GM12878 (cell line): ENCODE data around the gene RPL29. TPM values are rescaled to one million over a fixed set of nuclear protein-coding genes. Genes with fewer than 3 reads are reported as not detected.
"Not testable (repeated sequence)": the region's sequence is repeated elsewhere in the genome, so short reads cannot be mapped to it uniquely, and the experiment has no call there.

Source experiments
- ATAC-seq: fragments of 200-7000 bp; cut with Tn5 transposase; 3 replicates; pipeline ENCODE4 v1.9.1; 2020; ENCODE audit warnings: mild to moderate bottlenecking, moderate library complexity
- BruUV-seq: library from RNA; stranded (reverse); fragments of 400-500 nt; replicated peaks from 2 replicates; lab custom pipeline; 2021; lab: Mats Ljungman, UMichigan
- CTCF ChIA-PET: fragments of 300-600 bp; sonication (Branson Sonifier 250); formaldehyde crosslinking; extraction: SDS; loops from one replicate; lab custom pipeline; 2021; ENCODE audit warnings: inconsistent platforms; lab: Yijun Ruan, JAX
- POLR2A ChIA-PET: fragments of 350-600 bp; formaldehyde crosslinking; extraction: SDS; loops from one replicate; lab custom pipeline; 2021; ENCODE audit warnings: inconsistent platforms; lab: Charles Lee
- RAD21 ChIA-PET: fragments of 300-600 bp; sonication (Branson Sonifier 250); formaldehyde crosslinking; loops from one replicate; lab custom pipeline; 2023; ENCODE audit warnings: antibody characterized with exemption; ENCODE audit not compliant: unreplicated experiment; lab: Charles Lee
- SMC1A ChIA-PET: fragments of 300-600 bp; sonication (Branson Sonifier 250); formaldehyde crosslinking; loops from one replicate; lab custom pipeline; 2023; ENCODE audit not compliant: unreplicated experiment, uncharacterized antibody; lab: Charles Lee
- DNase-seq: peaks from one replicate; pipeline ENCODE4 v3.0.0-alpha.2; 2011; ENCODE audit warnings: low read depth, low spot score
- FAIRE-seq: peaks from 3 replicates; lab custom pipeline; 2011; peaks lifted over from hg19 to GRCh38; lab: Jason Lieb, UNC
- H2AFZ ChIP-seq: 2 replicates; pipeline ENCODE4 v1.6.0; 2011; ENCODE audit warnings: low read depth, low read length, control low read depth; ENCODE audit not compliant: control insufficient read depth
- H3K27ac ChIP-seq: 2 replicates; pipeline ENCODE4 v1.5.1; 2011; ENCODE audit warnings: control low read depth; ENCODE audit not compliant: control insufficient read depth, insufficient read depth
- H3K27me3 ChIP-seq, 2 experiments: replicated peaks in 1 of 2; 2 replicates each; pipeline versions ENCODE4 v1.6.0 to v1.6.1; 2011; ENCODE audit warnings: low read length in 1 of 2; ENCODE audit not compliant: control insufficient read depth in 2 of 2, insufficient read depth in 2 of 2
- H3K36me3 ChIP-seq, 2 experiments: 2 replicates each; pipeline ENCODE4 v1.5.1; 2011; ENCODE audit warnings: low read length in 1 of 2; ENCODE audit not compliant: control insufficient read depth in 2 of 2, insufficient read depth in 2 of 2
- H3K4me1 ChIP-seq: 2 replicates; pipeline ENCODE4 v1.6.1; 2011; ENCODE audit warnings: mild to moderate bottlenecking, low read length, moderate library complexity, mixed read lengths; ENCODE audit not compliant: control insufficient read depth, insufficient read depth
- H3K4me2 ChIP-seq: 2 replicates; pipeline ENCODE4 v1.6.0; 2011; ENCODE audit warnings: control low read depth; ENCODE audit not compliant: control insufficient read depth, insufficient read depth
- H3K4me3 ChIP-seq: fragments of 200-600 bp; sonication (generic); 2 replicates; pipeline ENCODE4 v1.5.1; 2016
- H3K79me2 ChIP-seq: 2 replicates; pipeline ENCODE4 v1.6.0; 2011; ENCODE audit warnings: low read length; ENCODE audit not compliant: control insufficient read depth, insufficient read depth
- H3K9ac ChIP-seq: 2 replicates; pipeline ENCODE4 v1.8.0; 2011; ENCODE audit warnings: low read length, control low read depth, mixed read lengths; ENCODE audit not compliant: control insufficient read depth, insufficient read depth
- H3K9me3 ChIP-seq: replicated peaks from 3 replicates; pipeline ENCODE4 v1.5.1; 2011; ENCODE audit warnings: mild to moderate bottlenecking, low read length; ENCODE audit not compliant: control insufficient read depth, insufficient read depth
- H4K20me1 ChIP-seq: 2 replicates; pipeline ENCODE4 v1.6.0; 2011; ENCODE audit not compliant: control insufficient read depth, insufficient read depth
- BRCA1 ChIP-seq: IDR thresholded peaks from 2 replicates; pipeline ENCODE4 v1.6.1; 2011; ENCODE audit warnings: low read depth, low read length, improper control_type of control experiment
- CHD2 ChIP-seq: IDR thresholded peaks from 2 replicates; pipeline ENCODE4 v1.6.1; 2011; ENCODE audit warnings: low read depth, low read length, improper control_type of control experiment, borderline replicate concordance
- E2F4 ChIP-seq: IDR thresholded peaks from 2 replicates; pipeline ENCODE4 v1.6.1; 2012; ENCODE audit warnings: low read depth, low read length, improper control_type of control experiment
- NR2C2 ChIP-seq: IDR thresholded peaks from 2 replicates; pipeline ENCODE4 v1.6.1; 2011; ENCODE audit warnings: borderline replicate concordance, low read depth; ENCODE audit not compliant: control insufficient read depth, insufficient read length
- SKIL ChIP-seq: fragments of 450-650 bp; IDR thresholded peaks from 2 replicates; pipeline ENCODE4 v1.6.1; 2017; ENCODE audit warnings: mild to moderate bottlenecking, low read depth, inconsistent platforms; ENCODE audit not compliant: poor library complexity, severe bottlenecking
- SMARCA5 ChIP-seq: fragments of 450-650 bp; IDR thresholded peaks from 2 replicates; pipeline ENCODE4 v1.6.1; 2017; ENCODE audit warnings: mild to moderate bottlenecking
- SP1 ChIP-seq: IDR thresholded peaks from one replicate; pipeline ENCODE4 v1.6.1; 2011; ENCODE audit warnings: low read depth, low read length
- WRNIP1 ChIP-seq: IDR thresholded peaks from 2 replicates; pipeline ENCODE4 v1.6.1; 2011; ENCODE audit warnings: low read depth, low read length, improper control_type of control experiment, borderline replicate concordance
- WGBS: methylation state at CpG from one replicate; pipeline ENCODE4 v1.1.6; 2016; ENCODE audit warnings: low lambda C conversion rate; ENCODE audit not compliant: insufficient replicate concordance, insufficient coverage; ENCODE audit errors: missing lambda C conversion rate; 5-methylcytosine and 5-hydroxymethylcytosine counted together
- in situ Hi-C: fragments of 300-500 bp; cut with MboI; formaldehyde crosslinking; loops from 9 replicates; pipeline ENCODE4 v1.14.3; 2018; ENCODE audit warnings: mixed read lengths
- intact Hi-C: fragments of 100-400 bp; cut with micrococcal nuclease; formaldehyde crosslinking; loops from one replicate; pipeline ENCODE4 v1.14.2; 2022; ENCODE audit not compliant: unreplicated experiment
- polyA plus RNA-seq, 11 experiments: library from polyadenylated mRNA; depleted of rRNA in 4 of 11; unstranded in 6 of 11; stranded (reverse) in 5 of 11; fragments of >200 nt; fragmentation: Nextera tagmentation in 4 of 11; fragmentation: Illumina TruSeq in 1 of 11; extraction: Ambion mirVana in 4 of 11; extraction: Trizol in 1 of 11; gene quantifications; 1 replicate in 1 of 11; 2 replicates in 10 of 11; pipeline versions ENCODE4 v1.2.1 to v1.2.3, GENCODE V29; 2011 to 2016; ENCODE audit warnings: inconsistent platforms in 2 of 11, missing spikeins in 2 of 11, low read depth in 1 of 11
- total RNA-seq, 4 experiments: library from RNA; depleted of rRNA in 3 of 4; stranded (reverse); fragments of >200 nt in 3 of 4; fragmentation: Illumina TruSeq in 1 of 4; extraction: Trizol in 1 of 4; gene quantifications; 2 replicates each; pipeline versions ENCODE4 v1.2.1 to v1.2.3, GENCODE V29; 2013 to 2021

RPL29 gene
- total and polyA plus RNA-seq, 10 of the 15 experiments (the other 5 are each of a cell fraction or from before 2014, with no cell fraction given): 1,053 to 2,477 (median 1,657) TPM

GRCh38 chr3:52043750-52044149, 48.1 kb upstream of the RPL29 start:
- no TSS peak for BruUV-seq
- FAIRE-seq (no peak), ATAC-seq (no peak)

GRCh38 chr3:52043039-52043438, 47.3 kb upstream of the RPL29 start:
- H3K4me2 ChIP-seq, BruUV-seq, H4K20me1 ChIP-seq, FAIRE-seq, H3K9me3 ChIP-seq, H3K27me3 ChIP-seq, intact Hi-C loops, H3K4me3 ChIP-seq, ATAC-seq, H3K27ac ChIP-seq, H3K4me1 ChIP-seq, H3K36me3 ChIP-seq, H2AFZ ChIP-seq, DNase-seq, in situ Hi-C loops, H3K9ac ChIP-seq, H3K79me2 ChIP-seq: not testable (repeated sequence)
- SMC1A ChIA-PET: interaction anchor here (2.3 to 2.5 kb wide), 2 partner anchors 10 to 39 kb away, joined by 9 to 10 read pairs; no protein-coding TSS in a partner anchor
- RAD21 ChIA-PET: interaction anchor here (0.9 kb wide), 1 partner anchor 10 kb away, joined by 5 read pairs; no protein-coding TSS in a partner anchor
- 14% methylated on average over 1 of the region's 1 CpG for WGBS
- CTCF ChIA-PET: interaction anchor here (0.6 to 3.1 kb wide), 3 partner anchors 10 to 234 kb away, joined by 3 to 16 read pairs (median 5); no protein-coding TSS in a partner anchor
- POLR2A ChIA-PET: interaction anchor here (2.6 kb wide), 1 partner anchor 31 kb away, joined by 7 read pairs; no protein-coding TSS in a partner anchor

More at GRCh38 chr3:52043750-52044149, 48.1 kb upstream of the RPL29 start:
- ChIA-PET SMC1A (interaction anchor here (2.5 kb wide), 1 partner anchor 10 kb away, joined by 10 read pairs; no protein-coding TSS in a partner anchor), POLR2A (interaction anchor here (1.1 to 1.2 kb wide), 2 partner anchors 10 to 22 kb away, joined by 3 read pairs; no protein-coding TSS in a partner anchor), CTCF (interaction anchor here (0.6 to 3.1 kb wide), 3 partner anchors 9 to 234 kb away, joined by 3 to 16 read pairs (median 3); no protein-coding TSS in a partner anchor), RAD21 (interaction anchor here (0.9 kb wide), 1 partner anchor 9 kb away, joined by 5 read pairs; no protein-coding TSS in a partner anchor)
- H3K9me3 ChIP-seq: no peaks in the 10 kb centered on the region
- H3K9ac ChIP-seq: no peak overlapping the region
- no peak overlapping the region for H3K4me2 ChIP-seq
- no peak overlapping the region for H3K4me3 ChIP-seq
- intact Hi-C loops: no loop called here
- no peak for DNase-seq
- in situ Hi-C loops: no loop called here
- H4K20me1 ChIP-seq: no peaks in the 10 kb centered on the region
- H3K27me3 ChIP-seq: no peaks in the 10 kb centered on the region
- no peaks in the 10 kb centered on the region for H3K79me2 ChIP-seq
- no peak for TF ChIP-seq SMARCA5
- TF ChIP-seq SKIL: no peak
- TF ChIP-seq E2F4: no peak
- no peak for TF ChIP-seq WRNIP1
- no peak for TF ChIP-seq BRCA1
- no peak for TF ChIP-seq SP1
- no peak for TF ChIP-seq NR2C2
- no peak for TF ChIP-seq CHD2
- H3K36me3 ChIP-seq: no peaks in the 10 kb centered on the region
- H3K4me1 ChIP-seq: no peaks in the 10 kb centered on the region
- WGBS: 68% methylated on average over 6 of the region's 6 CpGs
- H3K27ac ChIP-seq: no peak overlapping the region
- H2AFZ ChIP-seq: no peak overlapping the region
